CD14-positive monocyte (primary cell): ENCODE data around the gene EYS. TPM values are rescaled to one million over a fixed set of nuclear protein-coding genes. Genes with fewer than 3 reads are reported as not detected.

Experiments
- DNase-seq, 3 donors: peaks; one replicate each; pipeline ENCODE4 v3.0.0-alpha.2; 2011 to 2022
- H2AFZ ChIP-seq: 2 replicates; pipeline ENCODE4 v1.6.0; 2012; ENCODE audit warnings: mild to moderate bottlenecking, low read depth, low read length, inconsistent platforms; ENCODE audit not compliant: insufficient read depth, poor library complexity, severe bottlenecking
- H3K27ac ChIP-seq, 2 donors: 1 replicate in 1 of 2; 2 replicates in 1 of 2; pipeline ENCODE4 v1.5.1; 2012 to 2013; ENCODE audit warnings: low read length in 2 of 2, control low read depth in 1 of 2, inconsistent platforms in 1 of 2, low read depth in 1 of 2, mild to moderate bottlenecking in 1 of 2
- H3K27me3 ChIP-seq, 2 donors: one replicate each; pipeline versions ENCODE4 v1.6.0 to v1.6.1; 2011 to 2013; ENCODE audit warnings: low read length in 2 of 2; ENCODE audit not compliant: control insufficient read depth in 2 of 2, insufficient read depth in 2 of 2
- H3K36me3 ChIP-seq, 2 donors: replicated peaks in 1 of 2; 1 replicate in 1 of 2; 2 replicates in 1 of 2; pipeline versions ENCODE4 v1.5.1 to v1.6.1; 2012 to 2013; ENCODE audit warnings: low read length in 2 of 2, control low read depth in 1 of 2, inconsistent platforms in 1 of 2, mild to moderate bottlenecking in 1 of 2; ENCODE audit not compliant: insufficient read depth in 2 of 2, control insufficient read depth in 1 of 2
- H3K4me1 ChIP-seq, 2 donors: 1 replicate in 1 of 2; 2 replicates in 1 of 2; pipeline versions ENCODE4 v1.5.1 to v1.6.1; 2012 to 2013; ENCODE audit warnings: low read length in 2 of 2, control low read depth in 1 of 2, inconsistent platforms in 1 of 2, mild to moderate bottlenecking in 1 of 2, moderate library complexity in 1 of 2; ENCODE audit not compliant: insufficient read depth in 2 of 2, control insufficient read depth in 1 of 2
- H3K4me2 ChIP-seq: replicated peaks from 2 replicates; pipeline ENCODE3; 2012; ENCODE audit warnings: low read length, moderate library complexity, mild to moderate bottlenecking; ENCODE audit not compliant: poor library complexity, severe bottlenecking; ENCODE audit errors: extremely low read depth
- H3K4me3 ChIP-seq, 3 experiments: fragments of 200-600 bp in 1 of 3; sonication (generic) in 1 of 3; replicated peaks in 1 of 3; 1 replicate in 2 of 3; 2 replicates in 1 of 3; pipeline ENCODE4 v1.5.1; 2011 to 2013; ENCODE audit warnings: low read length in 3 of 3, mild to moderate bottlenecking in 3 of 3, control low read depth in 2 of 3, low read depth in 2 of 3, inconsistent platforms in 1 of 3, moderate library complexity in 1 of 3
- H3K79me2 ChIP-seq: 2 replicates; pipeline ENCODE4 v1.6.0; 2012; ENCODE audit warnings: mild to moderate bottlenecking, control low read depth, inconsistent platforms, low read length, moderate library complexity; ENCODE audit not compliant: insufficient read depth
- H3K9ac ChIP-seq: 2 replicates; pipeline ENCODE4 v1.6.0; 2017; ENCODE audit warnings: low read length, mild to moderate bottlenecking; ENCODE audit not compliant: insufficient read depth, poor library complexity, severe bottlenecking
- H3K9me3 ChIP-seq, 2 donors: replicated peaks in 1 of 2; 1 replicate in 1 of 2; 2 replicates in 1 of 2; pipeline versions ENCODE4 v1.5.1 to v1.6.1; 2012 to 2013; ENCODE audit warnings: low read length in 2 of 2, control low read depth in 1 of 2; ENCODE audit not compliant: control insufficient read depth in 1 of 2, insufficient read depth in 1 of 2
- H4K20me1 ChIP-seq: 2 replicates; pipeline ENCODE4 v1.6.0; 2012; ENCODE audit warnings: mild to moderate bottlenecking, low read length, control low read depth, moderate library complexity; ENCODE audit not compliant: insufficient read depth
- H3K27ac Mint-ChIP-seq, 7 donors: one replicate each; pipeline ENCODE4 v1.8.0; 2020; ENCODE audit warnings: mild to moderate bottlenecking in 7 of 7, mixed read lengths in 7 of 7, moderate library complexity in 6 of 7, inconsistent platforms in 2 of 7
- H3K27me3 Mint-ChIP-seq, 3 donors: one replicate each; pipeline ENCODE4 v1.8.0; 2021 to 2022; ENCODE audit warnings: low read depth in 3 of 3, mild to moderate bottlenecking in 3 of 3, mixed read lengths in 3 of 3, moderate library complexity in 3 of 3, inconsistent platforms in 1 of 3
- H3K36me3 Mint-ChIP-seq, 2 donors: one replicate each; pipeline ENCODE4 v1.8.0; 2020; ENCODE audit warnings: mixed read lengths in 2 of 2, inconsistent platforms in 1 of 2, mild to moderate bottlenecking in 1 of 2
- H3K4me1 Mint-ChIP-seq: one replicate; pipeline ENCODE4 v1.8.0; 2020; ENCODE audit warnings: mild to moderate bottlenecking, mixed read lengths
- H3K4me3 Mint-ChIP-seq, 2 donors: one replicate each; pipeline ENCODE4 v1.8.0; 2020; ENCODE audit warnings: mild to moderate bottlenecking in 2 of 2, mixed read lengths in 2 of 2, moderate library complexity in 1 of 2
- H3K9me3 Mint-ChIP-seq, 7 donors: one replicate each; pipeline ENCODE4 v1.8.0; 2020 to 2022; ENCODE audit warnings: mixed read lengths in 7 of 7, mild to moderate bottlenecking in 6 of 7, moderate library complexity in 6 of 7, inconsistent platforms in 2 of 7
- CTCF ChIP-seq: fragments of 200-600 bp; IDR thresholded peaks from one replicate; pipeline ENCODE4 v1.8.0; 2022; ENCODE audit warnings: antibody characterized with exemption, mild to moderate bottlenecking
- WGBS: methylation state at CpG from one replicate; pipeline ENCODE4 v1.1.5; 2013; ENCODE audit warnings: missing lambda C conversion rate; ENCODE audit not compliant: insufficient coverage; 5-methylcytosine and 5-hydroxymethylcytosine counted together
- intact Hi-C, 2 donors: fragments of 100-400 bp; cut with micrococcal nuclease; formaldehyde crosslinking; loops; one replicate each; pipeline versions ENCODE4 v1.15.0 to v1.15.1; 2023
- polyA plus RNA-seq, 3 donors: library from polyadenylated mRNA; depleted of rRNA in 1 of 3; unstranded in 2 of 3; stranded (reverse) in 1 of 3; fragments of 300-500 nt in 2 of 3; fragments of >200 nt in 1 of 3; fragmentation: Illumina TruSeq in 2 of 3; gene quantifications; 1 replicate in 2 of 3; 2 replicates in 1 of 3; pipeline ENCODE4 v1.2.3, GENCODE V29; 2012 to 2021

Gene EYS
- polyA plus RNA-seq, 3 donors = 0.01 to 0.03 TPM; not detected in 1

DNA sequence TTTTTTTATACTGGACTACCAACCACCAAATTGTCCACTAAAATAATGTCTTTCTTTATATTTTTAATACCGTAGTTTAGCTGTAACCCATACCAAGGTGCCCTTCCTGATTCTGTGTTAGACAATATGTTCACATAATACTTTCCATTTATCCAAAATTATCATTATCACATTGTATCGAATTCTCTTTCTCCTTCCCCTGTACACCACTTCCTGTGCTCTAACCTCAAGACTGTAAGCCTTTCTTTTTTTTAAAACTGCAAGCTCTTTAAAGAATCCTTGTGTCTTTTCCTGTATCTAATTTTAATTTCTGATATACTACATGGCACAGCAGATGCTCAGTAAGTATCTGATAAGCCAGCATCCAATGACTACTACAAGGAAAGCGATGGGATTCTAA lies 917.5 kb downstream of the EYS start:
- H3K79me2 ChIP-seq = no peaks in the 10 kb centered on the region
- H3K9me3 ChIP-seq = no peaks in the 10 kb centered on the region
- 0% methylated on average over 1 of the region's 3 CpGs for WGBS
- DNase-seq = no peak
- H3K27me3 ChIP-seq = no peaks in the 10 kb centered on the region
- peaks cover 0 to 9% (median 3%) of the 10 kb centered on the region in 7 donors for H3K9me3 Mint-ChIP-seq
- no peaks in the 10 kb centered on the region for H4K20me1 ChIP-seq
- H3K4me2 ChIP-seq = no peak overlapping the region
- H3K4me3 ChIP-seq = no peak overlapping the region
- TF ChIP-seq CTCF = no peak
- no peak overlapping the region for H3K9ac ChIP-seq
- H2AFZ ChIP-seq = no peak overlapping the region
- no peak overlapping the region for H3K4me3 Mint-ChIP-seq
- no peaks in the 10 kb centered on the region for H3K36me3 ChIP-seq
- H3K4me1 ChIP-seq = no peaks in the 10 kb centered on the region
- no peak overlapping the region for H3K27ac ChIP-seq
- no peaks in the 10 kb centered on the region for H3K4me1 Mint-ChIP-seq
- intact Hi-C loops = no loop called here
- no peaks in the 10 kb centered on the region for H3K27me3 Mint-ChIP-seq
- H3K36me3 Mint-ChIP-seq = no peaks in the 10 kb centered on the region
- H3K27ac Mint-ChIP-seq = no peak overlapping the region

GRCh38 chr6:64786736-64787135 lies 920.3 kb downstream of the EYS start:
- H3K4me2 ChIP-seq = no peak overlapping the region
- H4K20me1 ChIP-seq = no peaks in the 10 kb centered on the region
- Mint-ChIP-seq H3K36me3 (no peaks in the 10 kb centered on the region), H3K27me3 (no peaks in the 10 kb centered on the region), H3K27ac (no peak overlapping the region), H3K9me3 (peaks cover 0 to 7% (median 1%) of the 10 kb centered on the region in 7 donors), H3K4me3 (no peak overlapping the region), H3K4me1 (no peaks in the 10 kb centered on the region)
- no peak for TF ChIP-seq CTCF
- H3K9me3 ChIP-seq = no peaks in the 10 kb centered on the region
- H3K4me3 ChIP-seq = no peak overlapping the region
- no peak overlapping the region for H3K9ac ChIP-seq
- WGBS = no CpG with 5 or more reads among the region's 2 CpGs
- H3K4me1 ChIP-seq = no peaks in the 10 kb centered on the region
- no peak for DNase-seq
- no peaks in the 10 kb centered on the region for H3K27me3 ChIP-seq
- intact Hi-C loops = no loop called here
- no peaks in the 10 kb centered on the region for H3K36me3 ChIP-seq
- H2AFZ ChIP-seq = no peak overlapping the region
- H3K79me2 ChIP-seq = no peaks in the 10 kb centered on the region
- H3K27ac ChIP-seq = no peak overlapping the region
